Left ventricle myocardium inferior (tissue), 1 donor: ENCODE data around the gene TBC1D5. TPM values are rescaled to one million over a fixed set of nuclear protein-coding genes. Genes with fewer than 3 reads are reported as not detected.
"Not testable (repeated sequence)": the region's sequence is repeated elsewhere in the genome, so short reads cannot be mapped to it uniquely, and the experiment has no call there.

Source experiments
- DNase-seq: peaks from one replicate; pipeline ENCODE4 v3.0.0-alpha.2; 2020
- H3K27ac ChIP-seq: fragments of 200-600 bp; replicated peaks from 2 replicates; pipeline ENCODE4 v1.8.0; 2021
- H3K27me3 ChIP-seq: fragments of 200-600 bp; 2 replicates; pipeline ENCODE4 v1.8.0; 2021; ENCODE audit warnings: low read depth
- H3K36me3 ChIP-seq: fragments of 200-600 bp; 2 replicates; pipeline ENCODE4 v1.8.0; 2021
- H3K4me1 ChIP-seq: fragments of 200-600 bp; 2 replicates; pipeline ENCODE4 v1.8.0; 2021
- H3K4me3 ChIP-seq: fragments of 200-600 bp; 2 replicates; pipeline ENCODE4 v1.8.0; 2021; ENCODE audit warnings: mild to moderate bottlenecking, moderate library complexity
- H3K9me3 ChIP-seq: fragments of 200-600 bp; replicated peaks from 2 replicates; pipeline ENCODE4 v1.8.0; 2021
- intact Hi-C: fragments of 100-400 bp; cut with micrococcal nuclease; formaldehyde crosslinking; loops from one replicate; pipeline ENCODE4 v1.11.0; 2022
- total RNA-seq: library from RNA; stranded (reverse); fragmentation: NEBNext Ultra II Directional; extraction: Animal tissue kit (Norgen Biotek cat#: 25700); gene quantifications from one replicate; pipeline ENCODE4 v1.2.1, GENCODE V29; 2021
- TF ChIP-seq, protein P1 (sequence below): fragments of 200-600 bp; IDR thresholded peaks from 2 replicates; pipeline ENCODE4 v1.8.0; 2021; ENCODE audit warnings: antibody characterized with exemption, mild to moderate bottlenecking, borderline replicate concordance
- donor health status: DM: no; HTN: yes; CAD: no; lungs with severe emphysema.

Gene TBC1D5
- total RNA-seq, 1 donor from 2014 or later, result 26.9 TPM

DNA sequence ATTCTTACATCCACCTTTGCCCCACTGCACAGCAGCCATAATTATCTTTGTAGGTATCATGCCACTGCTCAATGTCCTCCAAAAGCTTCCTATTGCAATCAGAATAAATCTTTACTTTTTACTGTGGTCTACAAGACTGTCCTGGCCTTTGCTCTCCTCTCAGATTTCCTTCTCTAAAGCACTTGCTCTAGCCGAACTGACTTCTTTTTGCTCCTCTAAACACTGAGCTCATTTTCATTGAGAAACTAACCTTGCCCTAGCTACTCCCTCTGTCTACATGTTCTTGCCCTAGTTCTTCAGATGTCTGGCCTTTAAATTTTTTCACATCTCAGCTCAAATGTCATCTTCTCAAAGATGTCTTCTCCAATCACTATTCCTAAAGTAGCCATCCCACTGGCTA, 342.8 kb downstream of the TBC1D5 start:
- Histone ChIP-seq H3K4me1 (no peaks in the 10 kb centered on the region), H3K27me3 (no peaks in the 10 kb centered on the region), H3K4me3 (no peak overlapping the region), H3K36me3 (peaks cover 25% of the 10 kb centered on the region), H3K9me3 (no peaks in the 10 kb centered on the region), H3K27ac (no peak overlapping the region)
- no peak for DNase-seq
- TF ChIP-seq, protein P1, sequence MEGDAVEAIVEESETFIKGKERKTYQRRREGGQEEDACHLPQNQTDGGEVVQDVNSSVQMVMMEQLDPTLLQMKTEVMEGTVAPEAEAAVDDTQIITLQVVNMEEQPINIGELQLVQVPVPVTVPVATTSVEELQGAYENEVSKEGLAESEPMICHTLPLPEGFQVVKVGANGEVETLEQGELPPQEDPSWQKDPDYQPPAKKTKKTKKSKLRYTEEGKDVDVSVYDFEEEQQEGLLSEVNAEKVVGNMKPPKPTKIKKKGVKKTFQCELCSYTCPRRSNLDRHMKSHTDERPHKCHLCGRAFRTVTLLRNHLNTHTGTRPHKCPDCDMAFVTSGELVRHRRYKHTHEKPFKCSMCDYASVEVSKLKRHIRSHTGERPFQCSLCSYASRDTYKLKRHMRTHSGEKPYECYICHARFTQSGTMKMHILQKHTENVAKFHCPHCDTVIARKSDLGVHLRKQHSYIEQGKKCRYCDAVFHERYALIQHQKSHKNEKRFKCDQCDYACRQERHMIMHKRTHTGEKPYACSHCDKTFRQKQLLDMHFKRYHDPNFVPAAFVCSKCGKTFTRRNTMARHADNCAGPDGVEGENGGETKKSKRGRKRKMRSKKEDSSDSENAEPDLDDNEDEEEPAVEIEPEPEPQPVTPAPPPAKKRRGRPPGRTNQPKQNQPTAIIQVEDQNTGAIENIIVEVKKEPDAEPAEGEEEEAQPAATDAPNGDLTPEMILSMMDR, result no peak
- intact Hi-C loops, result no loop called here

DNA sequence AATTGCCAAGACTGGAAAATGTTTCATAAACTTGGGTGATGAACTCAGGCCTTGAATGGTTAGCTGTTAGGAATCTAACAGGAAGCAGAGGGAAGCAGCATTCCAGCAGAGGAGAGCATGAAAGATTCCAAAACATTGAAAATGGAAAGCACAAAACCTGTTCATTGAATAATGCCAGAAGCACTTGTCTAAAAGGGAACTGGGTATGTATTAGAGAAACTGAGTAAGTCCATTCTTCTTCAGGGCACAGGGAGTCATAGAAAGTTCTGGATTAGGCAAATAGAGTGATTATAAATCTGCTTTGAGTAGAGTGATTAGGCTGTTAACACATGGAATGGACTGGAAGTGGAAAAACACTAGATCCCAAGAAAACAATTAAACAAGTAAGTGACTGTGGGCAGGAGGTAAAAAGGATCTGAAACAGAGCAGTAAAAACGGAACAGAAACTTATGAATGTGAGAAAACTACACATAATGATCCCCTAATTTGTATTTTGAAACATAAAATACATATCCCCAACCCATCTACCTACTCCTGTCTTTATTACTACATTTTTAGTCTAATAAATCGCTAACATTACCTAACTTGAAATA, 343.4 kb downstream of the TBC1D5 start:
- Histone ChIP-seq H3K27ac (no peak overlapping the region), H3K4me1 (no peaks in the 10 kb centered on the region), H3K27me3 (no peaks in the 10 kb centered on the region), H3K9me3 (no peaks in the 10 kb centered on the region), H3K36me3 (peaks cover 22% of the 10 kb centered on the region), H3K4me3 (no peak overlapping the region)
- intact Hi-C loops, result no loop called here
- DNase-seq, result no peak
- TF ChIP-seq, protein P1, result no peak

DNA sequence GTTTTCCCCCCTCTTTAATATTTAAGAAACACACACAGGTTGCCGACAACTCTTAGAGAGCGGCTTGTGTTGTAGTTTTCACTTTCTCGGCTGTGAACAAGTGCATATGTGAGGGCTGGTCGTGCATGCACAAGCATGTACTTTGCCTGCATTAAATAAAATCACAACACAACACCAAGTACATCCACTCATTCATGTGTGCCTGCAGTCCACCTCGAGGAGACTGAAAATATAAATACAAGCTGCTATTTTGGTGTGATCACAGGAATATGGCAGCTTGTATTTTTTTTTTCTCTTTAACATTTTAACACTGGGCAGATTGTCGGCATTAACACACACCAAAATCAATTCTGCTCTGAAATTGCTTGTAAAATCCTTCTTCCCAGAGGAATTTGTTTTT, 346.4 kb downstream of the TBC1D5 start:
- no peaks in the 10 kb centered on the region for H3K4me1 ChIP-seq
- DNase-seq, result no peak
- no peaks in the 10 kb centered on the region for H3K27me3 ChIP-seq
- peaks cover 10% of the 10 kb centered on the region for H3K9me3 ChIP-seq
- H3K36me3 ChIP-seq, result peaks cover 35% of the 10 kb centered on the region
- intact Hi-C loops, result no loop called here
- H3K27ac ChIP-seq, result no peak overlapping the region
- TF ChIP-seq, protein P1, result no peak
- no peak overlapping the region for H3K4me3 ChIP-seq

DNA sequence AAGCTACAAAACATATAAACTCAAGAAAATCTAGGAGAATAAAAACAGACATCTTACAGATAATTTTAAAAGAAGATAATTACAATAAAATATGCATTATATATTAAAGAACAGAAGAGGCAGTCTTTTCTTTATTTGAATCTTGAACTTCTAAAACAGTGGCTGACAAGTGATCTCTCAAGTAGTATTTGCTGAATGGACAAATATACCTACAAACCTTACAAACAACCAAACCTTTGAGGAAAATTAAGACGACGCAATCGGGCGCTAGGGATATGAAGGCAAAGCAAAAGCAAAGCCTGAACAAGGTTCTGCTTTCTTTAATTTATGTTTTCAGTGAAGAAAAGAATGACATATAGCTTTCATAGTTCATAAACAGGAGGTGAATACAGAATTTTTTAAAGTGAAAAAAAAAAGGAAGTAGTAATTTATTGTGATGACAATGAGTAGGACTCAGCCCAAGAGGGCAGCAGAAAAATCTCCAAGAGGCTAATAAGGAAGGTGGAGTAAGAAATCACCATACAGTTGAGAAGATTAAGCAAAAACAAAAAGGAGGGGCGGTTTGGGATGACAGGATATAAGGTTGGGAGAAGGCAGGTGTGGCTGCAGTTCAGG, 347.8 kb downstream of the TBC1D5 start:
- Histone ChIP-seq H3K27ac (no peak overlapping the region), H3K4me3 (no peak overlapping the region), H3K27me3 (no peaks in the 10 kb centered on the region), H3K36me3 (peaks cover 33% of the 10 kb centered on the region), H3K4me1 (no peaks in the 10 kb centered on the region), H3K9me3 (peaks cover 10% of the 10 kb centered on the region)
- TF ChIP-seq, protein P1, result no peak
- DNase-seq, result no peak
- intact Hi-C loops, result no loop called here

DNA sequence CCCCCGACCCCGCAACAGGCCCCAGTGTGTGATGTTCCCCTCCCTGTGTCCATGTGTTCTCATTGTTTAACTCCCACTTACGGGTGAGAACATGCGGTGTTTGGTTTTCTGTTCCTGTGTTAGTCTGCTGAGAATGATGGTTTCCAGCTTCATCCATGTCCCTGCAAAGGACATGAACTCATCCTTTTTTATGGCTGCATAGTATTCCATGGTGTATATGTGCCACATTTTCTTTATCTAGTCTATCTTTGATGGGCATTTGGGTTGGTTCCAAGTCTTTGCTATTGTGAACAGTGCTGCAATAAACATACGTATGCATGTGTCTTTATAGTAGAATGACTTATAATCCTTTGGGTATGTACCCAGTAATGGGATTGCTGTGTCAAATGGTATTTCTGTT, 349.9 kb downstream of the TBC1D5 start:
- Histone ChIP-seq H3K9me3 (peaks cover 10% of the 10 kb centered on the region), H3K36me3 (peaks cover 36% of the 10 kb centered on the region)
- H3K27me3 ChIP-seq, DNase-seq, H3K4me1 ChIP-seq, H3K4me3 ChIP-seq, H3K27ac ChIP-seq, intact Hi-C loops: not testable (repeated sequence)

DNA sequence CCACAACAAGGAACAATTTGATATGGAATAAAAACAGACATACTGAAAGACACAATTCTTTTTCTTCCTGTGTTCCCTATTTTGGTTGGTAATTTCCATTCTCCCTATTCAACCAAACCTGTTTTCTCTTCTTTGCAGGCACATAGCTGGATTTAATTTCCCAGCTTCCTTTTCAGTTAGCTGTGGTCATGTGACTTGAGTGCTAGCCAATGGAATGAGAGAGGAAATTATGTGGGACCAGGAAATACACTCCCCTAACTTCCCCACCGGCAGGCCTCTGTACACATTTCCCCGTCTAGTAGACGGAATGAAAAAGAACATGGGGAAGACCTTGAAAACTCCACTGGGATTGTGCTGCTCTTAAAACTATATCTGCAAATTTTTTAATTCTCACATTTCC, 351.6 kb downstream of the TBC1D5 start:
- no peak overlapping the region for H3K27ac ChIP-seq
- TF ChIP-seq, protein P1, result no peak
- intact Hi-C loops, result no loop called here

More for the DNA sequence above, 351.6 kb downstream of the TBC1D5 start:
- H3K4me1 ChIP-seq, result no peaks in the 10 kb centered on the region
- H3K27me3 ChIP-seq, result no peaks in the 10 kb centered on the region
- H3K9me3 ChIP-seq, result peaks cover 10% of the 10 kb centered on the region
- H3K4me3 ChIP-seq, result no peak overlapping the region
- H3K36me3 ChIP-seq, result peaks cover 33% of the 10 kb centered on the region
- DNase-seq, result no peak
